HepG2 (cell line): ENCODE data around the gene ZNF248. TPM values are rescaled to one million over a fixed set of nuclear protein-coding genes. Genes with fewer than 3 reads are reported as not detected.
A peak's percentile ranks its signal among the peaks of the same experiment; 100 is the strongest.

Source experiments
- ATAC-seq: fragments of 200-7000 bp; cut with Tn5 transposase; 3 replicates; pipeline ENCODE4 v1.9.1; 2020; ENCODE audit warnings: mild to moderate bottlenecking, moderate library complexity
- BruUV-seq: library from RNA; stranded (reverse); fragments of 400-500 nt; replicated peaks from 2 replicates; lab custom pipeline; 2021; lab: Mats Ljungman, UMichigan
- CTCF ChIA-PET: fragments of 300-600 bp; formaldehyde crosslinking; extraction: SDS; loops from one replicate; lab custom pipeline; 2021; ENCODE audit warnings: low total read pairs, inconsistent platforms, low intra/inter-chr PET ratio; lab: Yijun Ruan, JAX
- POLR2A ChIA-PET: fragments of 350-600 bp; sonication (Branson Sonifier 250); formaldehyde crosslinking; loops from one replicate; lab custom pipeline; 2020; ENCODE audit warnings: antibody characterized with exemption, inconsistent platforms; lab: Yijun Ruan, JAX
- DNase-seq: peaks from one replicate; pipeline ENCODE4 v3.0.0-alpha.2; 2015; ENCODE audit warnings: low spot score
- FAIRE-seq: peaks from 3 replicates; lab custom pipeline; 2011; peaks lifted over from hg19 to GRCh38; lab: Jason Lieb, UNC
- H2AFZ ChIP-seq: one replicate; pipeline ENCODE4 v1.6.1; 2011; ENCODE audit warnings: low read length, inconsistent platforms
- H3K27ac ChIP-seq: fragments of 300-600 bp; 3 replicates; pipeline ENCODE4 v1.8.0; 2011; ENCODE audit warnings: mixed run types, mild to moderate bottlenecking, mixed read lengths, low read length, inconsistent platforms; ENCODE audit not compliant: insufficient read depth; ENCODE audit errors: extremely low read length
- H3K27me3 ChIP-seq, 2 experiments: fragments of 200-600 bp in 1 of 2; 2 replicates in 1 of 2; 3 replicates in 1 of 2; pipeline versions ENCODE4 v1.6.0 to v1.8.0; 2011; ENCODE audit warnings: low read length in 2 of 2, mild to moderate bottlenecking in 2 of 2, moderate library complexity in 2 of 2, inconsistent platforms in 1 of 2; ENCODE audit not compliant: insufficient read depth in 2 of 2, control insufficient read depth in 1 of 2
- H3K36me3 ChIP-seq, 2 experiments: fragments of 200-600 bp in 1 of 2; replicated peaks in 1 of 2; 2 replicates in 1 of 2; 3 replicates in 1 of 2; pipeline versions ENCODE4 v1.5.1 to v1.8.0; 2011; ENCODE audit warnings: low read length in 2 of 2, inconsistent platforms in 1 of 2; ENCODE audit not compliant: insufficient read depth in 2 of 2, control insufficient read depth in 1 of 2
- H3K4me1 ChIP-seq: 2 replicates; pipeline ENCODE4 v1.5.1; 2012; ENCODE audit warnings: low read length, inconsistent platforms; ENCODE audit not compliant: insufficient read depth
- H3K4me2 ChIP-seq: 2 replicates; pipeline ENCODE4 v1.6.0; 2011; ENCODE audit warnings: low read depth, low read length, inconsistent platforms
- H3K4me3 ChIP-seq, 3 experiments: fragments of 200-600 bp in 1 of 3; sonication (generic), shearing (Covaris generic) in 1 of 3; replicated peaks in 1 of 3; 2 replicates each; pipeline ENCODE4 v1.5.1; 2011 to 2016; ENCODE audit warnings: low read length in 3 of 3, inconsistent platforms in 2 of 3, low read depth in 2 of 3, mild to moderate bottlenecking in 2 of 3, control low read depth in 1 of 3, mixed read lengths in 1 of 3; ENCODE audit not compliant: insufficient read depth in 1 of 3
- H3K79me2 ChIP-seq: one replicate; pipeline ENCODE4 v1.6.1; 2011; ENCODE audit warnings: low read length, inconsistent platforms; ENCODE audit not compliant: insufficient read depth
- H3K9ac ChIP-seq: 2 replicates; pipeline ENCODE4 v1.6.0; 2011; ENCODE audit warnings: mild to moderate bottlenecking, low read depth, low read length, inconsistent platforms; ENCODE audit not compliant: insufficient read depth
- H3K9me3 ChIP-seq: 2 replicates; pipeline ENCODE4 v1.5.1; 2012; ENCODE audit warnings: mild to moderate bottlenecking, low read length
- H4K20me1 ChIP-seq: 2 replicates; pipeline ENCODE4 v1.6.0; 2011; ENCODE audit warnings: inconsistent platforms, mild to moderate bottlenecking, low read length, moderate library complexity; ENCODE audit not compliant: insufficient read depth
- MAFK ChIP-seq, 2 experiments: IDR thresholded peaks in 1 of 2; conservative IDR thresholded peaks in 1 of 2; 2 replicates each; pipeline ENCODE4 v1.6.1; 2011; ENCODE audit warnings: improper control_type of control experiment in 2 of 2, low read length in 2 of 2
- SRF ChIP-seq: IDR thresholded peaks from 2 replicates; pipeline ENCODE4 v1.6.1; 2011; ENCODE audit warnings: mild to moderate bottlenecking, low read depth, low read length, moderate library complexity
- TP53 ChIP-seq: sonication (generic); formaldehyde crosslinking; conservative IDR thresholded peaks from 2 replicates; pipeline ENCODE4 v1.4.0; 2020; ENCODE audit warnings: missing genetic modification reagents
- ZBTB42 ChIP-seq: sonication (generic); formaldehyde crosslinking; IDR thresholded peaks from 2 replicates; pipeline ENCODE4 v1.5.0; 2020; ENCODE audit warnings: mild to moderate bottlenecking, missing genetic modification reagents
- ZNF121 ChIP-seq: sonication (generic); formaldehyde crosslinking; IDR thresholded peaks from 2 replicates; pipeline ENCODE4 v1.5.0; 2020; ENCODE audit warnings: mild to moderate bottlenecking, missing genetic modification reagents
- ZNF235 ChIP-seq: sonication (generic); formaldehyde crosslinking; IDR thresholded peaks from 2 replicates; pipeline ENCODE4 v1.8.1; 2023; ENCODE audit warnings: mild to moderate bottlenecking, missing genetic modification reagents, borderline replicate concordance
- WGBS: methylation state at CpG from one replicate; pipeline ENCODE4 v1.1.6; 2017; ENCODE audit warnings: low lambda C conversion rate; 5-methylcytosine and 5-hydroxymethylcytosine counted together
- in situ Hi-C: cut with HindIII; loops from 2 replicates; pipeline ENCODE4 v1.10.0; 2017; ENCODE audit warnings: low pct_unique_long_range_greater_than_20kb; ENCODE audit not compliant: extremely low pct_ligation_motif_present
- intact Hi-C: fragments of 100-400 bp; cut with micrococcal nuclease; formaldehyde crosslinking; loops from one replicate; pipeline ENCODE4 v1.10.0; 2022; ENCODE audit not compliant: unreplicated experiment
- polyA plus RNA-seq, 8 experiments: library from polyadenylated mRNA; depleted of rRNA in 3 of 8; stranded (reverse) in 7 of 8; unstranded in 1 of 8; fragments of >200 nt; fragmentation: Illumina TruSeq in 4 of 8; extraction: Trizol in 4 of 8; gene quantifications; 2 replicates each; pipeline versions ENCODE4 v1.2.1 to v1.2.3, GENCODE V29; 2011 to 2016; ENCODE audit warnings: low read depth in 4 of 8, missing spikeins in 1 of 8, mixed read lengths in 1 of 8; ENCODE audit not compliant: insufficient read depth in 1 of 8
- total RNA-seq, 5 experiments: library from RNA; depleted of rRNA; stranded (reverse); fragments of >200 nt; fragmentation: Illumina TruSeq; extraction: Trizol; gene quantifications; 2 replicates each; pipeline ENCODE4 v1.2.3, GENCODE V29; 2016; ENCODE audit warnings: low read depth in 1 of 5
- TF ChIP-seq, protein P1 (sequence below): IDR thresholded peaks from 2 replicates; pipeline ENCODE4 v1.6.1; 2016; ENCODE audit warnings: control low read depth

The ZNF248 gene
- total and polyA plus RNA-seq, 2 of the 13 experiments (the other 11 are each of a cell fraction or from before 2014, with no cell fraction given), result 12.8 to 13.3 TPM

DNA sequence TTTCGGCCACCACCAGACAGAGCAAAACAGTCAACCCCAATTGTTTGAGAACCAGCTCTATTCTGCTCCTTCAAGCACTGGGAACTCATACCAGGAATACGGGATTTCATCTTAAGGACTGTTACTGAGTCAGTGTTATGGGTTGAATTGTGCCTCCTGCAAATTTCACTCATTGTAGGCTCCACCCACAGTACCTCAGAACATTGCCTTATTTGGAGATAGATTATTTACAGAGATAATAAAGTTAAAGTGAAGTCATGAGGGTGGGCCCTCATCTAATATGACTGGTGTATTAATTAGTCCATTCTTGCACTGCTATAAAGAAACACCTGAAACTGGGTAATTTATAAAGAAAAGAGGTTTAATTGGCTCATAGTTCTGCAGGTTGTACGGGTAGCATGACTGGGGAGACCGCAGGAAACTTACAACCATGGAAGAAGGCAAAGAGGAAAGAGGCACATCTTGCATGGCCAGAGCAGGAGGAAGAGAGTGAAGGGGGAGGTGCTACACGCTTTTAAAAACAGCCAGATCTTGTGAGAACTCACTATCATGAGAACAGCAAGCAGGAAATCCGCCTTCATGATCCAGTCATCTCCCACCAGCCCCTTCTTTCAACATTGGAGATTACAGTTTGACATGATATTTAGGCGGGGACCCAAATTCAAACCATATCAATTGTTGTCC is 14.3 kb upstream of the ZNF248 start:
- peak overlapping the region in 2 of 3 experiments; percentile 8 to 13; a peak in 4 of 6 replicates for H3K4me3 ChIP-seq
- BruUV-seq, result no TSS peak
- POLR2A ChIA-PET, result no interaction called here
- H4K20me1 ChIP-seq, result no peaks in the 10 kb centered on the region
- H3K36me3 ChIP-seq, result no peaks in the 10 kb centered on the region
- ATAC-seq (peak; percentile 41), DNase-seq (no peak), FAIRE-seq (no peak)
- H3K4me2 ChIP-seq, result peak overlapping the region; percentile 61
- TF ChIP-seq ZNF235, result no peak
- TF ChIP-seq, protein P1, sequence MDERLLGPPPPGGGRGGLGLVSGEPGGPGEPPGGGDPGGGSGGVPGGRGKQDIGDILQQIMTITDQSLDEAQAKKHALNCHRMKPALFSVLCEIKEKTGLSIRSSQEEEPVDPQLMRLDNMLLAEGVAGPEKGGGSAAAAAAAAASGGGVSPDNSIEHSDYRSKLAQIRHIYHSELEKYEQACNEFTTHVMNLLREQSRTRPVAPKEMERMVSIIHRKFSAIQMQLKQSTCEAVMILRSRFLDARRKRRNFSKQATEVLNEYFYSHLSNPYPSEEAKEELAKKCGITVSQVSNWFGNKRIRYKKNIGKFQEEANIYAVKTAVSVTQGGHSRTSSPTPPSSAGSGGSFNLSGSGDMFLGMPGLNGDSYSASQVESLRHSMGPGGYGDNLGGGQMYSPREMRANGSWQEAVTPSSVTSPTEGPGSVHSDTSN, result no peak
- no peak for TF ChIP-seq TP53 (CRISPR knock-in tag)
- peak; percentile 80 for TF ChIP-seq SRF
- no peak for TF ChIP-seq ZNF121 (CRISPR knock-in tag)
- no peaks in the 10 kb centered on the region for H3K9me3 ChIP-seq
- no peak overlapping the region for H3K9ac ChIP-seq
- peaks cover 47% of the 10 kb centered on the region for H3K4me1 ChIP-seq
- no peak overlapping the region for H2AFZ ChIP-seq
- no peaks in the 10 kb centered on the region for H3K79me2 ChIP-seq
- H3K27me3 ChIP-seq, result no peaks in the 10 kb centered on the region
- in situ Hi-C loops, result no loop called here
- intact Hi-C loops, result no loop called here
- no peak overlapping the region for H3K27ac ChIP-seq
- 11% methylated on average over 7 of the region's 7 CpGs for WGBS
- CTCF ChIA-PET, result no interaction called here

DNA sequence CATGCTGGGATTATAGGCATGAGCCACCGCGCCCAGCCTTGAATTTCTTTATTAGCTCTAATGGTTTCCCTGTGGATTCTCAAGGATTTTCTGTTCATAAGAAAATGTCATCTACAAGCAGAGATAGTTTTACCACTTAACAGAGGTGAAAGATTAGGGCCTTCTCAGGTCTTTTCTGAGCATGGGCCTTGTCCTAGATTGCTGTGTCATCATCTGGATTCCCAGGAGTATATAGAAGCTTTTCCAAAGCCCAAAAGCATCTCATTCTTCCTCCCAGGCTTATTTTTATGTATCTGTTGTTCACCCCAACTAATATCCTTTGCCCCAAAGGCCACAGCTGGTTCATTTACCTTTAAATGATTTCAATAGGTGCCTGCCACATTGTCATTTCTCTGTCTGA is 13.7 kb upstream of the ZNF248 start:
- WGBS, result 69% methylated on average over 2 of the region's 2 CpGs

More for the DNA sequence above, 13.7 kb upstream of the ZNF248 start:
- POLR2A ChIA-PET, result no interaction called here
- no peaks in the 10 kb centered on the region for H3K79me2 ChIP-seq
- in situ Hi-C loops, result no loop called here
- CTCF ChIA-PET, result no interaction called here
- H2AFZ ChIP-seq, result no peak overlapping the region
- intact Hi-C loops, result no loop called here
- H3K4me1 ChIP-seq, result peaks cover 53% of the 10 kb centered on the region
- no peak overlapping the region; the same call in 1 of the 2 replicates for H3K4me2 ChIP-seq
- H3K27me3 ChIP-seq, result no peaks in the 10 kb centered on the region
- 0 out of 4 replicates have a peak, but pooled peaks of 1 of the 2 experiments have one; percentile 25 for TF ChIP-seq MAFK (conservative IDR thresholded peaks at IDR 0.05 in 1 of 2, IDR thresholded peaks at IDR 0.05 in 1 of 2; ENCODE audit: low read length in 2 of 2)
- TF ChIP-seq ZBTB42 (CRISPR knock-in tag), result no peak
- BruUV-seq, result no TSS peak
- DNase-seq (no peak), FAIRE-seq (no peak), ATAC-seq (no peak)
- no peak overlapping the region for H3K9ac ChIP-seq
- no peak overlapping the region for H3K4me3 ChIP-seq
- no peaks in the 10 kb centered on the region for H3K9me3 ChIP-seq
- no peak overlapping the region for H3K27ac ChIP-seq
- H3K36me3 ChIP-seq, result no peaks in the 10 kb centered on the region
- H4K20me1 ChIP-seq, result no peaks in the 10 kb centered on the region
